WTC11 (cell line): Measurements from ENCODE around the gene HECW1. TPM values are rescaled to one million over a fixed set of nuclear protein-coding genes. Genes with fewer than 3 reads are reported as not detected.

Experiments used
- ATAC-seq: fragments of 200-7000 bp; cut with Tn5 transposase; 2 replicates; pipeline ENCODE4 v1.10.0; 2021; ENCODE audit warnings: mild to moderate bottlenecking, moderate library complexity
- CTCF ChIA-PET: fragments of 300-600 bp; sonication (Branson Sonifier 250); formaldehyde crosslinking; loops from one replicate; lab custom pipeline; 2021; ENCODE audit warnings: antibody characterized with exemption; lab: Charles Lee
- POLR2A ChIA-PET: fragments of 350-600 bp; sonication (Branson Sonifier 250); formaldehyde crosslinking; loops from one replicate; lab custom pipeline; 2021; ENCODE audit warnings: antibody characterized with exemption; lab: Charles Lee
- DNase-seq: peaks from one replicate; pipeline ENCODE4 v3.0.0; 2021; ENCODE audit warnings: low spot score
- H3K27ac Mint-ChIP-seq: 2 replicates; pipeline ENCODE4 v1.8.0; 2021; ENCODE audit warnings: mixed read lengths
- H3K27me3 Mint-ChIP-seq: 2 replicates; pipeline ENCODE4 v1.8.0; 2021; ENCODE audit warnings: low read depth, mild to moderate bottlenecking, moderate library complexity, mixed read lengths
- H3K36me3 Mint-ChIP-seq: 2 replicates; pipeline ENCODE4 v1.8.0; 2021; ENCODE audit warnings: mixed read lengths
- H3K4me1 Mint-ChIP-seq: 2 replicates; pipeline ENCODE4 v1.8.0; 2022; ENCODE audit warnings: mixed read lengths
- H3K4me3 Mint-ChIP-seq: 2 replicates; pipeline ENCODE4 v1.8.0; 2021; ENCODE audit warnings: mild to moderate bottlenecking, moderate library complexity, mixed read lengths
- H3K9me3 Mint-ChIP-seq: 2 replicates; pipeline ENCODE4 v1.8.0; 2021; ENCODE audit warnings: mixed read lengths
- ATF6 ChIP-seq: sonication (generic); formaldehyde crosslinking; IDR thresholded peaks from 2 replicates; pipeline ENCODE4 v1.8.1; 2023; ENCODE audit warnings: mild to moderate bottlenecking, missing genetic modification reagents
- CREM ChIP-seq: sonication (generic); formaldehyde crosslinking; IDR thresholded peaks from 2 replicates; pipeline ENCODE4 v1.8.1; 2022; ENCODE audit warnings: mild to moderate bottlenecking, missing genetic modification reagents, moderate library complexity
- E2F5 ChIP-seq: sonication (generic); formaldehyde crosslinking; IDR thresholded peaks from 2 replicates; pipeline ENCODE4 v1.8.1; 2022; ENCODE audit warnings: mild to moderate bottlenecking, moderate library complexity, missing genetic modification reagents
- ESRRA ChIP-seq: sonication (generic); formaldehyde crosslinking; IDR thresholded peaks from 2 replicates; pipeline ENCODE4 v1.8.1; 2022; ENCODE audit warnings: mild to moderate bottlenecking, missing genetic modification reagents, borderline replicate concordance
- GABPB1 ChIP-seq: sonication (generic); formaldehyde crosslinking; IDR thresholded peaks from 2 replicates; pipeline ENCODE4 v1.8.1; 2023; ENCODE audit warnings: mild to moderate bottlenecking, missing genetic modification reagents
- IRF2 ChIP-seq: sonication (generic); formaldehyde crosslinking; IDR thresholded peaks from 2 replicates; pipeline ENCODE4 v1.8.0; 2022; ENCODE audit warnings: low read depth, missing genetic modification reagents, borderline replicate concordance
- KAT7 ChIP-seq: sonication (generic); formaldehyde crosslinking; IDR thresholded peaks from 2 replicates; pipeline ENCODE4 v1.8.1; 2023; ENCODE audit warnings: missing genetic modification reagents, mild to moderate bottlenecking, borderline replicate concordance
- NFATC4 ChIP-seq: fragments of 250-450 bp; sonication (Bioruptor Pico); IDR thresholded peaks from 2 replicates; pipeline ENCODE4 v1.9.0; 2021; ENCODE audit warnings: mild to moderate bottlenecking
- NR3C1 ChIP-seq: sonication (generic); formaldehyde crosslinking; conservative IDR thresholded peaks from 2 replicates; pipeline ENCODE4 v1.8.1; 2023; ENCODE audit warnings: low read depth, mild to moderate bottlenecking, missing genetic modification reagents
- PRDM15 ChIP-seq: sonication (generic); formaldehyde crosslinking; IDR thresholded peaks from 2 replicates; pipeline ENCODE4 v1.8.0; 2022; ENCODE audit warnings: missing genetic modification reagents
- PREB ChIP-seq: sonication (generic); formaldehyde crosslinking; IDR thresholded peaks from 2 replicates; pipeline ENCODE4 v1.8.1; 2022; ENCODE audit warnings: mild to moderate bottlenecking, missing genetic modification reagents, moderate library complexity, borderline replicate concordance
- SMAD3 ChIP-seq: sonication (generic); formaldehyde crosslinking; IDR thresholded peaks from 2 replicates; pipeline ENCODE4 v1.8.0; 2022; ENCODE audit warnings: missing genetic modification reagents, mild to moderate bottlenecking, borderline replicate concordance
- SOX15 ChIP-seq: fragments of 250-450 bp; sonication (Bioruptor Pico); IDR thresholded peaks from 2 replicates; pipeline ENCODE4 v1.9.0; 2021; ENCODE audit warnings: mild to moderate bottlenecking
- TCF7 ChIP-seq: sonication (generic); formaldehyde crosslinking; IDR thresholded peaks from 2 replicates; pipeline ENCODE4 v1.8.0; 2022; ENCODE audit warnings: mild to moderate bottlenecking, low read depth, missing genetic modification reagents, moderate library complexity
- TP53 ChIP-seq: sonication (generic); formaldehyde crosslinking; IDR thresholded peaks from 2 replicates; pipeline ENCODE4 v1.8.1; 2023; ENCODE audit warnings: mild to moderate bottlenecking, missing genetic modification reagents
- ZBTB21 ChIP-seq: sonication (generic); formaldehyde crosslinking; IDR thresholded peaks from 2 replicates; pipeline ENCODE4 v1.8.1; 2023; ENCODE audit warnings: mild to moderate bottlenecking, missing genetic modification reagents, borderline replicate concordance
- ZMAT4 ChIP-seq: fragments of 250-450 bp; sonication (Bioruptor Pico); IDR thresholded peaks from 2 replicates; pipeline ENCODE4 v1.9.0; 2021; ENCODE audit warnings: mild to moderate bottlenecking
- ZNF219 ChIP-seq: sonication (generic); formaldehyde crosslinking; IDR thresholded peaks from 2 replicates; pipeline ENCODE4 v1.8.0; 2023; ENCODE audit warnings: missing genetic modification reagents, mild to moderate bottlenecking, borderline replicate concordance
- ZNF263 ChIP-seq: sonication (generic); formaldehyde crosslinking; IDR thresholded peaks from 2 replicates; pipeline ENCODE4 v1.8.1; 2022; ENCODE audit warnings: low read depth, mild to moderate bottlenecking, moderate library complexity, missing genetic modification reagents
- ZNF532 ChIP-seq: fragments of 250-450 bp; sonication (Bioruptor Pico); IDR thresholded peaks from 2 replicates; pipeline ENCODE4 v1.9.0; 2021; ENCODE audit warnings: mild to moderate bottlenecking, borderline replicate concordance
- ZSCAN18 ChIP-seq: fragments of 250-450 bp; sonication (Bioruptor Pico); IDR thresholded peaks from 2 replicates; pipeline ENCODE4 v2.1.2; 2022; ENCODE audit warnings: mild to moderate bottlenecking, moderate library complexity
- total RNA-seq: library from RNA; stranded (reverse); gene quantifications from 3 replicates; pipeline ENCODE4 v1.2.3, GENCODE V29; 2021

The HECW1 gene
- total RNA-seq, 1 experiment from 2014 or later = 6.1 TPM

GRCh38 chr7:43553999-43554398 lies 441.6 kb downstream of the HECW1 start (continued):
- TF ChIP-seq PRDM15 (CRISPR knock-in tag) = no peak
- TF ChIP-seq ESRRA (CRISPR knock-in tag) = no peak
- no peak for TF ChIP-seq ZNF532 (CRISPR knock-in tag)
- TF ChIP-seq ZNF219 (CRISPR knock-in tag) = no peak
- TF ChIP-seq ZSCAN18 (CRISPR knock-in tag) = no peak
- no peak for TF ChIP-seq SMAD3 (CRISPR knock-in tag)

GRCh38 chr7:43554423-43554822 lies 442.0 kb downstream of the HECW1 start:
- ATAC-seq = no peak
- H3K9me3 Mint-ChIP-seq = no peaks in the 10 kb centered on the region
- no peaks in the 10 kb centered on the region for H3K27me3 Mint-ChIP-seq
- peaks cover 19% of the 10 kb centered on the region for H3K4me1 Mint-ChIP-seq
- no peaks in the 10 kb centered on the region for H3K36me3 Mint-ChIP-seq
- no peak overlapping the region for H3K27ac Mint-ChIP-seq
- no peak for DNase-seq
- no peak overlapping the region for H3K4me3 Mint-ChIP-seq
- ChIA-PET POLR2A (no interaction called here), CTCF (interaction anchor here (0.8 to 5.1 kb wide), 3 partner anchors 28 to 284 kb away, joined by 3 to 28 read pairs (median 3); partner anchors contain the start of gene STK17A)
- TF ChIP-seq TCF7 (CRISPR knock-in tag) = no peak
- no peak for TF ChIP-seq KAT7 (CRISPR knock-in tag)
- no peak for TF ChIP-seq ATF6 (CRISPR knock-in tag)
- no peak for TF ChIP-seq IRF2 (CRISPR knock-in tag)
- TF ChIP-seq NFATC4 (CRISPR knock-in tag) = no peak
- no peak for TF ChIP-seq SOX15
- TF ChIP-seq E2F5 = no peak
- no peak for TF ChIP-seq PREB (CRISPR knock-in tag)
- no peak for TF ChIP-seq ZMAT4
- TF ChIP-seq ZBTB21 = no peak
- no peak for TF ChIP-seq CREM
- TF ChIP-seq ZNF263 (CRISPR knock-in tag) = no peak
- TF ChIP-seq TP53 (CRISPR knock-in tag) = no peak
- no peak for TF ChIP-seq GABPB1 (CRISPR knock-in tag)
- no peak for TF ChIP-seq NR3C1 (CRISPR knock-in tag)
